Epithelial cell of esophagus (primary cell): Measurements from ENCODE around the gene STK10.

Source experiments
- DNase-seq: peaks from one replicate; pipeline ENCODE4 v3.0.0; 2010; ENCODE audit warnings: low read depth
- H3K4me3 ChIP-seq: 2 replicates; pipeline ENCODE4 v1.5.1; 2011; ENCODE audit warnings: mild to moderate bottlenecking, low read length, control low read depth
- TF ChIP-seq, protein P1 (sequence below): IDR thresholded peaks from 2 replicates; pipeline ENCODE4 v1.5.1; 2011; ENCODE audit warnings: low read depth, mild to moderate bottlenecking, low read length, control low read depth, inconsistent platforms; ENCODE audit not compliant: insufficient read depth; ENCODE audit errors: missing control alignments

Gene STK10

DNA sequence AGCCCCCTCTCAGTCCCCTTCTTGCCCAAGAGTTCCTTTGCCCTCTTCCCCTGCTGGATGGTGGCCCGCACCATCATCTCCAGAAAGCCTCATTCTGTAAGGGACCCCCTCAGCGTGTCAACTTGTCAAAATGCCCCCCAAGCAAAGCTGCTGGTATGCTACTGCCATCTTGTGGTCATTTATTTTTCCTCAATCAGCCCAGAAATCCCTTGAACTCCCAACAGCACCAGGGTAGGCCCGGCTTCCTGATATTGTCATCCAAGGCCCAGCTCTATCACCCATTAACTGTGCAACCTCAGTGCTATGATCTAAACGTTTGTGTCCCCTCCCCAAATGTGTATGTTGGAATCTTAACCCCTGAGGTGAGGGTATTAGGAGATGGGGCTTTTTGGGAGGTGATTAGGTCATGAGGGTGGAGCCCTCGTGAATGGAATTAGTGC is 128.3 kb downstream of the STK10 start:
- TF ChIP-seq, protein P1, sequence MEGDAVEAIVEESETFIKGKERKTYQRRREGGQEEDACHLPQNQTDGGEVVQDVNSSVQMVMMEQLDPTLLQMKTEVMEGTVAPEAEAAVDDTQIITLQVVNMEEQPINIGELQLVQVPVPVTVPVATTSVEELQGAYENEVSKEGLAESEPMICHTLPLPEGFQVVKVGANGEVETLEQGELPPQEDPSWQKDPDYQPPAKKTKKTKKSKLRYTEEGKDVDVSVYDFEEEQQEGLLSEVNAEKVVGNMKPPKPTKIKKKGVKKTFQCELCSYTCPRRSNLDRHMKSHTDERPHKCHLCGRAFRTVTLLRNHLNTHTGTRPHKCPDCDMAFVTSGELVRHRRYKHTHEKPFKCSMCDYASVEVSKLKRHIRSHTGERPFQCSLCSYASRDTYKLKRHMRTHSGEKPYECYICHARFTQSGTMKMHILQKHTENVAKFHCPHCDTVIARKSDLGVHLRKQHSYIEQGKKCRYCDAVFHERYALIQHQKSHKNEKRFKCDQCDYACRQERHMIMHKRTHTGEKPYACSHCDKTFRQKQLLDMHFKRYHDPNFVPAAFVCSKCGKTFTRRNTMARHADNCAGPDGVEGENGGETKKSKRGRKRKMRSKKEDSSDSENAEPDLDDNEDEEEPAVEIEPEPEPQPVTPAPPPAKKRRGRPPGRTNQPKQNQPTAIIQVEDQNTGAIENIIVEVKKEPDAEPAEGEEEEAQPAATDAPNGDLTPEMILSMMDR, result peak; percentile 64
- peak; percentile 24 for DNase-seq
- no peak overlapping the region for H3K4me3 ChIP-seq

DNA sequence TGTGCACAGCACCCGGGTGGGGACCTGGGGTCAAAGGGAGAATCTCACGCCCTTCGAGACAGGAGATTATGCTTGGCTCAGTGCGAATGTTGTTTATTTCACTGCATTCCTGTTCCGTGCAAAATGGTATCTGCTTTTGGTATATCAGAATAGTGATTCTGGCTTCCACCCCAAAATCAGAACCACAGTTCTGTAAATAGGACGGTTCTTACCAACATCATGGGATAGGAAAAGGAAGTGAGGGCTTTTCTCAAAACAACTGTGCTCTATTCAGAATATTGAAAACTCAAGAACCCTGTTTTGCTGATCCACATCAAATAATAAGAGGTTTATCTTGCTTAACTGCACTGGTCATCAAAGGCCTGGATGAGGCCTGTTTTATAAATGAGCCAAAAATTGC is 129.9 kb downstream of the STK10 start:
- TF ChIP-seq, protein P1, result no peak
- no peak for DNase-seq
- no peak overlapping the region for H3K4me3 ChIP-seq

DNA sequence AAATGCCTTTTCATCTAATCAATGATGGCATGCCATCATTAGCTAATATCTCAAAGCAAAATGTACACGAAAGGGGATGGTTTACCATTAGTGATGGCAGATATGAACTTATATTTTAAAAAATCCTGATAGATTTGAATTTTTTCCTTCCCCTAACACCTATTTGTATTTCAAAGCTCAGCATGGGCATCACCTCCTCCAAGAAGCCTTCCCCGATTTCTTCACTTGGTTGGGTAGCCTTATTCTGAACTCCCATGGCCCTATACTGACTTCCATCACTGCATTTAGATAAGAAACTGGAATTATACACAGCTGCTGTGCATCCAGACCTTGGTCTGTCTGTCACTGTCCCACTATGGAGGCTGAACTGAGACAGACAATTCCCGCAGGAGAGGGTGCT is 132.0 kb downstream of the STK10 start:
- no peak overlapping the region for H3K4me3 ChIP-seq
- TF ChIP-seq, protein P1, result no peak
- DNase-seq, result no peak

DNA sequence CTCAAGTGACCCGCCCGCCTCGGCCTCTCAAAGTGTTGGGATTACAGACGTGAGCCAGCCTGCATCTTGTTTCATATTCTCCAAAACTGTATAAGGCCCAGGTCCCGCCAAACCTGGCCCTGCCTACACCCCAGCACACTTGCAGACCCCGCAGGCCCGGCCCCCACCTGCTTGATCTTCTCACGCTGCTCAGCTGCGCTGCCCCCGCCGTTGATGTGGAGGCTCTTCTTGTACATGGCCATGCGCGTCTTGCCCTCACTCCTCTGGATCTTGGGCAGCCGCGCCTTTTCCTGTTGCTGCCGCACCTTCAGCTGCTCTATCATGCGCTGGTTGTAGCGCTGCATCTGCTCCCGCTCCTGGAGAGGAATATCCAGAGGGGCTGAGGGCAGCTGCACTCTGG is 132.6 kb downstream of the STK10 start:
- TF ChIP-seq, protein P1, result no peak
- no peak overlapping the region for H3K4me3 ChIP-seq
- DNase-seq, result no peak

DNA sequence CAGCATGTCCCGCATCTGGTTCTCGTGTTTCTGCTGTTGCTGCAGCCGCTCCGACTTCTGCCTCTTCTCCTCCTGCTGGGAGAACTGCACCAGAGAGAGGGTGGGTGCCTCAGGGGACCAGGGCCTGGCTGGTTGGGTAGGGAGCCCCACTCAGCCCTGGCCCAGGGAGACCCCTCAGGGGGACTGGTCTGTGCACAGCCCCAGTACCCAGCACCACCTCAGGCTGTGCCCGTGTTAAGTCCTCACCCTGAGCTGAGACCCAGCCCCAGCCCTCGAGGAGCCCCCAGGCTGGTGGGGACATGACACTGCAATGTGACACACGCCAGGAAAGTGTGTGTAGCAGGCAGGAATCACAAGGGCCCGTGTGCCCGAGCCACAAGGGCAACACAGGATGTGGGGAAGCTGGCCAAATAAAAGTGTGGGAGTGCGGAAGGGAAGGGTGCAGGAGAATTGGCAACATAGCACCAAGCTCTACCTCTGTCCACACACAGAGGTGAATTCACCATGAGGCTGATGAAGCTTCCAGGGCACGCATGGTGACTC is 133.3 kb downstream of the STK10 start:
- no peak for DNase-seq
- TF ChIP-seq, protein P1, result no peak
- H3K4me3 ChIP-seq, result no peak overlapping the region

DNA sequence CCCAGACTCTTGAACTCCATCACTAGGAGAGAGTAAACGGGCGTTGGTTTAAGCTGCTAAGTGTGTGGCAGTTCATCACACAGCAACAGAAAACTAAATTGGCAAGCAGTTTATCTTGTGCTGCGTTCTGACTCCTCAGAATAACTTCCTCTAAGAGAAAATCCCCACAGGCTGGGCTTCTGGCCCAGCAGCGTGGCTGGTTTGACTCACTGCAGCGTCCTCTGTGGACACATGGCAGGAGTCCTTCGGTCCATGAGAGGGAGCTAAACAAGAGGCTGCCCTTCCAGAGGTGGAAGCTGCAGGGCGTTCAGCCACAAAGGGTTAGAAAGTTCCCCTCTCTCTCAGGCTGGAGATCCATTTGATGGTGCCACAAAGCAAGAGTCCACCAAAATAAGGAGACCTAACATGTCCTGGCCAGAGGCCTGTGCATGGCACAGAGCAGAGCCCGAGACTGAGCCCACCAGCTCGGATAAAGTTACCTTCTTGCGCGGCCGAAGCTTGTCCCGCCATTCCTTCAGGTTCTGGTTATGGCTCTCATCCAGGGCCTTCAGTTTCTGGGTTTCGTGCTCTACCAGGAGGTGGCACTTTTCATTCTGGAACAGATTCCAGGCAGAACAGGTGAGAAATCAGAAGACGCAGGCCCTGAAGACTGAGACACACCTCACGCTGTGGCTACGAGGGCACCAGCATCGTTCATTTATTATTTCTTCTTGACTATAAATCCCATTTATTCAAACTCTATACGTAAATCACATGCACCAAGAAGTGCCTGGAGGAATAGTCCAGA is 135.4 kb downstream of the STK10 start:
- DNase-seq, result peak; percentile 22
- H3K4me3 ChIP-seq, result no peak overlapping the region
- TF ChIP-seq, protein P1, result no peak
